Measurements from ENCODE around the gene SPC24. TPM values are rescaled to one million over a fixed set of nuclear protein-coding genes. Genes with fewer than 3 reads are reported as not detected.

SPC24 gene
- total RNA-seq, 1 experiment from 2014 or later: 16.4 TPM

DNA sequence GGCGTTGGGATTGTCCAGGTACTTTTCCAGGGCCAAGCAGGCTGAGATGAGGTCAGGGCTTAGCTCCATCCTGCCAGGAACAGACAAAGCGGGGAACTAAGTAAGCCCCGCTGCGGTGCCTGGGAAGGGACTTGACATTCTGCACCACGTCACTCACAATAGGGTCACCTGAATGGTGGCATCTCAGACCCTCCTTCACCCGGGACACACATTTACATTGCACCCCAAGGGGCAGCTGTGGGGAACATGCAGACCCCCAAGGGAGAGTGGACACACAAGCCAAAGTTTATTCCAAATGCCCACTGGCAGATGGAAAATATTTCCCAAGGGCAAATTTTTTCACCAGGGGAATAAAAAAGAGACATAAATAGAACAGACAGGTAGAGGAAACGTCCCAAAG is 20.3 kb upstream of the SPC24 start:
- H3K4me1 Mint-ChIP-seq (ENCODE audit: insufficient read depth, unreplicated experiment): no peaks in the 10 kb centered on the region
- peaks cover 82% of the 10 kb centered on the region for H3K36me3 Mint-ChIP-seq (ENCODE audit: insufficient read depth, unreplicated experiment)
- H3K9me3 Mint-ChIP-seq (ENCODE audit: unreplicated experiment): no peaks in the 10 kb centered on the region
- no peak overlapping the region for H3K27ac Mint-ChIP-seq (ENCODE audit: low read depth, unreplicated experiment)
- intact Hi-C loops (cut with micrococcal nuclease): no loop called here
- ChIA-PET POLR2A (no interaction called here), CTCF (no interaction called here)
- no peaks in the 10 kb centered on the region for H3K27me3 Mint-ChIP-seq (ENCODE audit: insufficient read depth, unreplicated experiment)
- DNase-seq (ENCODE audit: unreplicated experiment): no peak
- no peak for TF ChIP-seq CTCF (IDR thresholded peaks at IDR 0.05; ENCODE audit: unreplicated experiment)
- no peak overlapping the region for H3K4me3 Mint-ChIP-seq (ENCODE audit: unreplicated experiment)
- BruUV-seq (replicated peaks): no TSS peak

DNA sequence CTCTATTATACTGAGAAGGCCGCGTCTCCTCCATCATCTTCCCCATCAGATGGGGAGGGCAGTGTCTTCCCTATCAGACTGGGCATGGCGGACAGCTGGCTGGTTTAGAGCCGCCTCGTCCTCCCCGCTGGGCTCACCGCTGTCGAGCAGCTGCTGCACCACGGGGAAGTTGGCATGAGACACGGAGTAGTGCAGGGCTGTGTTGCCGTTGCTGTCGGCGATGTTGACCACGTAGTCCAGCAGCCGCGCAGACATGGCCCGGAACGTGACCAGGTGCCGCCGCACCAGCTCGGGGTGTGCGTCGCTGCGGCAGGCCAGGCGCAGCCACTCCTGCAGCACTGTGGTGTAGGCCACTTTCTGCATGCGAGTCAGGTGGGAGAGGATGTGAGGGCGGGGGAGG is 18.8 kb upstream of the SPC24 start:
- no peaks in the 10 kb centered on the region for H3K9me3 Mint-ChIP-seq (ENCODE audit: unreplicated experiment)
- intact Hi-C loops (cut with micrococcal nuclease): no loop called here
- H3K4me3 Mint-ChIP-seq (ENCODE audit: unreplicated experiment): no peak overlapping the region
- POLR2A ChIA-PET: no interaction called here
- no peaks in the 10 kb centered on the region for H3K4me1 Mint-ChIP-seq (ENCODE audit: insufficient read depth, unreplicated experiment)
- H3K27ac Mint-ChIP-seq (ENCODE audit: low read depth, unreplicated experiment): no peak overlapping the region
- no peak for DNase-seq (ENCODE audit: unreplicated experiment)
- CTCF ChIA-PET: interaction anchor here (0.6 kb wide), 1 partner anchor 18 kb away, joined by 3 read pairs; no protein-coding TSS in a partner anchor
- peaks cover 84% of the 10 kb centered on the region for H3K36me3 Mint-ChIP-seq (ENCODE audit: insufficient read depth, unreplicated experiment)
- BruUV-seq (replicated peaks): no TSS peak
- no peak for TF ChIP-seq CTCF (IDR thresholded peaks at IDR 0.05; ENCODE audit: unreplicated experiment)
- no peaks in the 10 kb centered on the region for H3K27me3 Mint-ChIP-seq (ENCODE audit: insufficient read depth, unreplicated experiment)

- no peak for DNase-seq (ENCODE audit: unreplicated experiment)
- ChIA-PET CTCF (interaction anchor here (0.6 to 1.0 kb wide), 2 partner anchors 10 to 18 kb away, joined by 3 read pairs; no protein-coding TSS in a partner anchor), POLR2A (no interaction called here)
- no peak overlapping the region for H3K27ac Mint-ChIP-seq (ENCODE audit: low read depth, unreplicated experiment)
- BruUV-seq (replicated peaks): no TSS peak
- no peak for TF ChIP-seq CTCF (IDR thresholded peaks at IDR 0.05; ENCODE audit: unreplicated experiment)
- intact Hi-C loops (cut with micrococcal nuclease): no loop called here
- no peak overlapping the region for H3K4me3 Mint-ChIP-seq (ENCODE audit: unreplicated experiment)
- H3K36me3 Mint-ChIP-seq (ENCODE audit: insufficient read depth, unreplicated experiment): peaks cover 86% of the 10 kb centered on the region
- H3K9me3 Mint-ChIP-seq (ENCODE audit: unreplicated experiment): no peaks in the 10 kb centered on the region
- peaks cover 2% of the 10 kb centered on the region for H3K4me1 Mint-ChIP-seq (ENCODE audit: insufficient read depth, unreplicated experiment)
- H3K27me3 Mint-ChIP-seq (ENCODE audit: insufficient read depth, unreplicated experiment): no peaks in the 10 kb centered on the region
Observed at GRCh38 chr19:11173516-11174155, 18.1 kb upstream of the SPC24 start.

DNA sequence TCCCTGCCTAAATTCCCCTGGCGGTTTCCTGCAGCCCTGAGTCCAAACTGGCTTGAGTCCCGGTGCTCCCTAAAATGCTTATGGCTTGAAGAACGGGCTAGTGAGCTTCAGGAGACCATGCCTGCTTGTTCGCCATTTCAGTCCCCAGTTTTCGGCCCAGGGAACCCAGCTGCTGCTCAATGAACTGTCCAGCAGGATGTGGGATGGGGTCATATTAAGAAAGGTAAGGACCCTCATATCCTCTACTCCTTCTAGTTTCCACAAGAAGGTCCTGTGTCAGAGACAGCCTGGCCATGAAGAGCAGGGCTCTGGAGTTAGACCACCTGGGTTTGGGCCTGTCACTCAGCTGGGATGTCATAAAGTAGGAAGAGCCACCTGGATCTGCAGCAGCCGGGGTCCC is 17.0 kb upstream of the SPC24 start:
- POLR2A ChIA-PET: no interaction called here
- no peak for TF ChIP-seq CTCF (IDR thresholded peaks at IDR 0.05; ENCODE audit: unreplicated experiment)
- intact Hi-C loops (cut with micrococcal nuclease): no loop called here
- CTCF ChIA-PET: interaction anchor here (0.5 to 1.0 kb wide), 4 partner anchors 9 to 269 kb away, joined by 3 to 4 read pairs (median 3); no protein-coding TSS in a partner anchor
- Mint-ChIP-seq H3K9me3 (ENCODE audit: unreplicated experiment) (no peaks in the 10 kb centered on the region), H3K27ac (ENCODE audit: low read depth, unreplicated experiment) (no peak overlapping the region), H3K36me3 (ENCODE audit: insufficient read depth, unreplicated experiment) (peaks cover 91% of the 10 kb centered on the region), H3K4me1 (ENCODE audit: insufficient read depth, unreplicated experiment) (peaks cover 12% of the 10 kb centered on the region), H3K27me3 (ENCODE audit: insufficient read depth, unreplicated experiment) (no peaks in the 10 kb centered on the region), H3K4me3 (ENCODE audit: unreplicated experiment) (no peak overlapping the region)
- BruUV-seq (replicated peaks): no TSS peak
- DNase-seq (ENCODE audit: unreplicated experiment): no peak

All from MCF 10A (cell line).